GM21515 (cell line): Measurements from ENCODE around the gene MUSTN1.

Experiments used
- ATAC-seq: cut with Tn5 transposase; IDR thresholded peaks from one replicate; pipeline ENCODE4 v1.9.1; 2021; ENCODE audit not compliant: unreplicated experiment

Gene MUSTN1

DNA sequence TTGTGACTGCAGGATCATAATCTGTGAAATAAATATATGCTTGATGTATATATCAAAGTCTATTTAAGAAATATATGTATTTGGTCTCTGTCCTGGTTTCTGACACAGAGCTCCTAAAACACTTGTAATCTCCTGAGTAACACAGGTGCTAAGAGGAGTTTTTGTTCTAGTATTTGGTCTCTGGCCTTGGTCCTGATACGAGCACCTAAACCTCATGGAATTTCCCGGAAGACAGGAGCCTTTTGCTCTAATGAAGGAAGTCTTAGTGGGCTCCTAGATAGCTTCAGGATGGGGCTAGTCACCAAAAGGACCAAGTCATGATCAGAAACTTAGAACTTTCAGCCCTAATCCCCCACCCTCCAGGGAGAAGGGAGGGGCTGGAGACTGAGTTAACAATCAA is 19.2 kb upstream of the MUSTN1 start:
- ATAC-seq: no peak

- no peak for ATAC-seq
Observed at GRCh38 chr3:52852419-52852818, 17.6 kb upstream of the MUSTN1 start.

DNA sequence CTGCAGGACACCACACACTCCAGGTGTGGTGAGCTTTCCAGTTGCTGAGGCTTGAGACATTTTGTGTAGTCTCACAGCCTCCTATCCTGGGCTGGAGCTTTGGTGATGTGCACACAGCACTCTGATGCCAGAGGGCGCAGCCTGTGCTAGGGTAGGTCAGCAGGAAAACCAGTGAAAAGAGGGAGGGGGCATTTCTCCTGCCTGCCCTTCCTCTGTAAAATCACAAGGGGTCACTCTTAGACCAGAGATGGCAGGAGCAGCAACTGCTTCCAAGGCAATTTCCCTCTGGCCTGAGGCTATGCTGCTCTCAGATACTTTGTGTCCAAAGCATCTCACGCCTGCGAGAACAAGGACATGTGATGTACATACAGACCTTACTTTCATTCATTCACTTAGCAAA is 16.5 kb upstream of the MUSTN1 start:
- ATAC-seq: no peak

- no peak for ATAC-seq
Observed at GRCh38 chr3:52849656-52850055, 14.8 kb upstream of the MUSTN1 start.

DNA sequence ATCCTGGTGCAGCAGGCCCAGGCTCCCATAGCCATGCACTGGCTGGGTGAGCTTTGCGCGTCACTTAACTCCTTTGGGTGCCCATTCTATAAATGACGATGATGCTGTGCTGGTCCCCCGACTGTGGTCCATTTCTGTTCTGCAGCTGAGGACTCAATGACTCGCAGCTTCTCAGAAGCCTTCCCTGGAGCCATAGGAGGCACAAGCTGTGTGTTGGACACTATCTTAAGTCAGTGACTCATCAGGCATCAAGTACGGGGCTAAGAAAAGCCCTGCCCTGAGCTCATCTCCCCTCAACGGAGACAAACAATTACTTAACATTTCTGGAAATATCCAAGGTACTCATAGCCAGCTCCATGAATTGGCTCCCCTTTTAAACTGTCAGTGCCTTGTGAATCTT is 13.8 kb upstream of the MUSTN1 start:
- no peak for ATAC-seq

- no peak for ATAC-seq
Observed at GRCh38 chr3:52847726-52848125, 12.9 kb upstream of the MUSTN1 start.

- no peak for ATAC-seq
Observed at GRCh38 chr3:52847241-52847640, 12.4 kb upstream of the MUSTN1 start.

DNA sequence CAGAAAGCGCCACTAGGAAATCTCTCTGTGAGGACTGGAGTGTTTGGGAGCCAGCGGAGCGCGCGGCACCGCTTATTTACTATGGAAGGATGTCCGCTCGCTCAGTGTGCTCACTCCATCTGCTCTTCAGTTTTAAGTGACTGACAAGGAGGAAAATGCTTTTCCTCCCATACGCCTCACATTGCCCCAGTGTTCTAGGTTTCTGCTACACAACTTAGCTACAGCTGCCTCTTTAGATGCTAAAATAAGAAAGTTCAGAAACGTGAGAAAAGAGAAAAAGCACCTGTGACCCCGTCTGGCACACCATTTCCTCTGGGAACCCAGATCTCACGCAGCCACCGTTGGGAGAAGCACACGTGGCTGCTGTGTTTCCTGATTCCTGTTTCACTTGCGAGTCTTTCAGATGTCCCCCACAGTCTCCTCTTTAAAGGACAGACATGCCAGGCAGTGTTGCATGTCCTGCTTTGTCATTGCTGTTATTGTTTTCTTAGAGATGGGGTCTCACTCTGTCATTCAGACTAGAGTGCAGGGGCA is 11.7 kb upstream of the MUSTN1 start:
- no peak for ATAC-seq

- ATAC-seq: no peak
Observed at GRCh38 chr3:52845691-52846431, 11.0 kb upstream of the MUSTN1 start.

- ATAC-seq: no peak
Observed at GRCh38 chr3:52845157-52845556, 10.3 kb upstream of the MUSTN1 start.

DNA sequence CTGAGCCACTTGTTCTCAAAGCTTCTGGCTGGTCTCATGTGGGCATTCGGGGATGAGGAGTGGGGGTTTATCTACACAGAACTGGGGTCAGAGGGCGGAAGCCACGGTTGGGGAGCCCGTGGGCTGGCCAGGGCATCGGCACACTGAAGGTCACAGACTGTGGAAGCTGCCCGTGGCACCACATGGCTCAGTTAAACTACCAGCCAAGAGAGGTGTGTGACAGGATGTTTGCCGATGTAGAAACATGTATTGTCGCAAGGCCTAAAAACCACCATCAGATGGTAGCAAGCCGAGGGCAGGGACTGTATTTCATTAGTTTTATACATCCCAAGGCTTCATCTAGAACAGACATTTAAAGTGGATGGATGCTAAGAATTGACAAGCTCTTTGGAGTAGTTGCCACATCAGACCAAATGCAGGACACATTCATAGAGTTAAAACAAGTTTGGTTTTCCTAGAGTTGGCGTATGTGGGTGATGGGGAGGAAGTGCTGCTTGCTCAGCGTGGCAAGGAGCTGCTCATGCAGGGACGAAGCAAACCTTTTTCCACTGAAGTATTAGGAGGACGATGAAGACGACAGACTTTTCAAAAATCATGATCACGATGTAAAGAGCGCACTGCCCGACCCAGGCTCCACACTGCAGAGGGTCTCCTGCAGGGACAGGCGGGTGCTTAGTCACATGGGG is 9.6 kb upstream of the MUSTN1 start:
- no peak for ATAC-seq

DNA sequence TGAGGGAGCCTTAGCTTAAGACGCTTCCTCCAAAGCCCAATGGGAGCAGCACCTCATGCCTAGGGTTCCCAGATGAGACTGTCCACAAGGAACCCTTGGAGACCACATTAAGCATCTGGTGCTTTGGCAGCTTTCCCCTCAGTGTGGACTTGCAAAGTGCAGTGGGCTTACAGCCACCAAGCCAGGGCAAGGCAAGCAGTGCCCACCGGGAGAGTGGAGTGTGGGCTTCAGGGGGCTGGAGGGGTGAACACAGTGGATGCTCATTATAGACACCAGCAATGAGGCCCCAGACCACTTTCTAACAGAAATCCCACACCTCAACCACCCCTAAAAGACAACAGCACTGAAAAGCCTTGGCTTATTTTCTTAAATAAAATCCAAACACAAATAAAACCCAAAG is 9.1 kb upstream of the MUSTN1 start:
- ATAC-seq: no peak

GRCh38 chr3:52843108-52843865 is 8.5 kb upstream of the MUSTN1 start:
- ATAC-seq: no peak

DNA sequence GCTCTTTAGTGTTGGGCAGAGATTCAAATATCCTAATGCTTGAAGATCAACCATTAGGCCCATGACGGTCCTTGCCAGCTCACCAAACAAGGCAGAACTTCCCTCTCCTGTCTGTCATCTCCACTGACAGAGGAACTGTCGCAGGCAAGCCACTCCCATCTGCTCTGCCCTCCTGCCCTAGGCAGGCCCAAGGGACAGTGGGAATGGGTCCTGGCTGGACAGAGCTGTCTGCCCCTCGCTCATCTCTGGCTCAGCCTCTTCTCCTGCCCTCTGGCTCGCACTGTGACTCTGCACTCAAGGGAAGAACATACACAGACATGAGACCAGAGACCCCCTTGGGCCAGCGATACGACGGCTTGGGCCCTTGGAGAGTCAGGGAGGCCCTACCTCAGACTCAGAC is 7.6 kb upstream of the MUSTN1 start:
- no peak for ATAC-seq

DNA sequence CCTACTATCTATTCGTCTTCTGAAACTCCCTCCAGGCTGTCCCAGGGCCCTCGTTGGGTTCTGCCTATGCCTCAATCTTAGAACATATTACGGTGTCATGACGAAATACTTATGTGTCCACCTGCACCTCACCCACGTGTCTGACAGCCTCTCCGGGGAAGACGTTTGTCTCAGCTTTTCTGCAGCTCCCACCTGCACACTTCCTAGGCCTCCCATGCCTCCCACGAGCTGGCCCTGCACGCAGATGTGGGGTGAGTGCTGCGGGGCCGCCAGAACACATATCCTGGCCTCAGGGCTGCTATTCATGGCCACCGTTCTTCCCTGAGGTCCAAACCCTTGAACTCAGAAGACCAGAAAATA is 7.1 kb upstream of the MUSTN1 start:
- no peak for ATAC-seq

DNA sequence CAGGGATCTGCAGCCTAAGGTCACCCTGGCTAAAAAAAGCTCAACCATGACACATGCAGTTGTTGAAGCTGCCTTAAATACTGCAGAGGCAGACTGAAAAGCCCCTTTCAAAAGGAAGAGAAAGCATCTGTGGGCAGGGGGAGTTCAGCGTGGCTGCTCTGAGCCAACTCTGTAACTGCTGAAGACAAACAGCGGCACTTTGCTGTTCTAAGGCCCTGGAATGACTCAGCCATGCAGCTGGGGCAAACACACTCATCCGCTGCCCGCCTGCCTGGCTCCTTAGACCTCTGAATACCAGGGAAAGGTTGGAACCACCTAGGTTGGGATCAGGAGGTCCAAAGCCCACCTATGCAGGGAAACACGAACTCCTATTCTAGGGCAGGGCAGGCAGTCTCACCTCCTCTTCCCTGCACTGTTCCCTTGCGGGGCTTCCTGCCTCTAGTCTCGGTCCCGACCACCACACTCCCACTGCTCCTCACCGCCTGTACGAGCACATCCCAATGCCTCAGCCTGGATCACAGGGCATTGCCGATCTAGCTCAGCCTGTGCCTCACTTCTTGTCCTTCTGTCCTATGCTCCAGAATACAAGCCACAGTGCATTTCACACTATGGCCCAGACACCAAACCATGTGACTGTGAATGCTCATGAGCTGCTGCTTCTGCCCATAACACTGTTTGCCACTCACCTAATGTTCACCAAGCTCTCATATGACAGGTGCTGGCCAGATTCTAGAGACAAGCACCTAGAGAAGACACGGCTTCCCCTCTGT is 6.6 kb upstream of the MUSTN1 start:
- ATAC-seq: no peak

DNA sequence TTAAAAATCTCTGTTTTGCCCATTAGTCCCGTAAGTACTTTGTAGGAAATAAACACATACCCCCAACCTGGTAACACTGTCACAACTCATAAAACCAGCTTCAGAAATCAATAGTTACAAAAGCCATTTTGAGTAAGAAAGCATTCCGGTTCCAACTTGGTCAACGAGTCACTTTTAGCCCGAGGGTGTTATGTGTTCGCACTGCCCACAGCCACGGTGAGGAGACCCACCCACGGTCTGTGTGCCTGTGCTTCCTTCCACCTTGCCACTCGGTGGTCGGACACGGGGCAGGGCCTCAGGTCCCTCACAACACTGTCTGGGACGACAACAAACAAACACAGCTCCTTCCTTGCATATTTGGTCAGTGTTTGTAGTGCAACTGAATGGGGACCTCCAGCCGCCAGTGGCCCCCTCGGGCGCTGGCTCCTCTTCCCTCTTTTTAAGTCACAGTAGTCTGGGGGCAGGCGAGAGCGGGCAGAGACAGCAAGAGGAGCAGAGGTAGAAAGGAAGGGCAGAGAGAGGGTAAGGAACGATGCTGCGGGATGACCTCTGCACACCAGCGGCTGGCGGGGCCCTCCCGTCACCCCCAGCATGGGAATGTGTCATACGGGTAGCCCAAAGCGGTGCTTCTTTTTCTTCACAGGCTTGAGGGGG is 5.2 kb upstream of the MUSTN1 start:
- no peak for ATAC-seq

- ATAC-seq: no peak
Observed at GRCh38 chr3:52839268-52839575, 4.4 kb upstream of the MUSTN1 start.

- no peak for ATAC-seq
Observed at GRCh38 chr3:52838561-52839267, 3.9 kb upstream of the MUSTN1 start.

- no peak for ATAC-seq
Observed at GRCh38 chr3:52836986-52837385, 2.2 kb upstream of the MUSTN1 start.
